Fibroblast of lung (primary cell): ENCODE data around the gene MAPT.

Experiments used
- CTCF ChIP-seq, 2 donors: IDR thresholded peaks in 1 of 2; conservative IDR thresholded peaks in 1 of 2; 1 replicate in 1 of 2; 2 replicates in 1 of 2; pipeline ENCODE4 v1.5.1; 2011 to 2012; ENCODE audit warnings: low read length in 2 of 2, control low read depth in 1 of 2, inconsistent platforms in 1 of 2, low read depth in 1 of 2, mild to moderate bottlenecking in 1 of 2
- EZH2 ChIP-seq: IDR thresholded peaks from 2 replicates; pipeline ENCODE4 v1.5.1; 2012; ENCODE audit warnings: low read length, control low read depth, mild to moderate bottlenecking; ENCODE audit errors: missing control alignments

- no peak for TF ChIP-seq EZH2
- TF ChIP-seq CTCF (conservative IDR thresholded peaks at IDR 0.05 in 1 of 2, IDR thresholded peaks at IDR 0.05 in 1 of 2; ENCODE audit: low read depth in 1 of 2, low read length in 2 of 2), result no peak
These were observed 11.3 kb upstream of the MAPT start for GRCh38 chr17:45883063-45883462.
